Neural cell (in vitro differentiated cells): ENCODE data around the gene ARL4C.

Experiments
- CTCF ChIP-seq: fragments of 450-650 bp; IDR thresholded peaks from 2 replicates; pipeline ENCODE4 v1.5.1; 2014; ENCODE audit warnings: antibody characterized with exemption, mild to moderate bottlenecking, moderate library complexity; ENCODE audit not compliant: poor library complexity, severe bottlenecking
- EP300 ChIP-seq: fragments of 450-650 bp; conservative IDR thresholded peaks from 2 replicates; pipeline ENCODE4 v1.6.1; 2014; ENCODE audit warnings: antibody characterized with exemption, mild to moderate bottlenecking, moderate library complexity; ENCODE audit not compliant: poor library complexity, severe bottlenecking
- EZH2 ChIP-seq: fragments of 200-600, 300-800 bp; shearing (Covaris generic), sonication (generic); IDR thresholded peaks from 2 replicates; pipeline ENCODE4 v1.6.1; 2014; ENCODE audit warnings: antibody characterized with exemption, low read length, borderline replicate concordance, mild to moderate bottlenecking; ENCODE audit not compliant: insufficient read depth, poor library complexity, severe bottlenecking
- REST ChIP-seq: IDR thresholded peaks from 2 replicates; pipeline ENCODE4 v1.6.1; 2012; ENCODE audit warnings: borderline replicate concordance

GRCh38 chr2:234464291-234464645, 32.6 kb downstream of the ARL4C start:
- TF ChIP-seq EZH2 (no peak), CTCF (no peak), EP300 (no peak), REST (no peak)
